ENCODE measurements around the gene TBC1D2B.
"Not testable (repeated sequence)": the region's sequence is repeated elsewhere in the genome, so short reads cannot be mapped to it uniquely, and the experiment has no call there.

TBC1D2B gene

DNA sequence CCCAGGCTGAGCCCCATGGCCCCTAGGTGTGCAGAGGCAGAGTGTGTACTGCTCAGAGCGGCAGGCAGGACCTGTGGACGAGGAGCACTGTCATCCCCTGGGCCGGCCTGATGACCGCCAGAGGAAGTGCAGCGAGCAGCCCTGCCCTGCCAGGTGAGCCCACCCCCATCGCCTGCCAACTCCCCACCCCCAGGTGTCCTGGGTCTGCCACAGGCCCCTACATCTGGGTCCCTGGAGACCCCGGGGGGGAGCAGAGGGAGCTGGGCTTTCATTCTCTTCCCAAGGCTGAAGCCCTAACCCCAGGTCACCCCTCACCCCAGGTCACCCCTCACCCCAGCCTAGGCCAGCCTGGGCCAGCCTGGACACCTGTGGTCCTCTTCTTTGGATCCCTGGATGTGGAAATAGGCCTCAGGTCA, 93.1 kb downstream of the TBC1D2B start:
- no peak for DNase-seq

DNA sequence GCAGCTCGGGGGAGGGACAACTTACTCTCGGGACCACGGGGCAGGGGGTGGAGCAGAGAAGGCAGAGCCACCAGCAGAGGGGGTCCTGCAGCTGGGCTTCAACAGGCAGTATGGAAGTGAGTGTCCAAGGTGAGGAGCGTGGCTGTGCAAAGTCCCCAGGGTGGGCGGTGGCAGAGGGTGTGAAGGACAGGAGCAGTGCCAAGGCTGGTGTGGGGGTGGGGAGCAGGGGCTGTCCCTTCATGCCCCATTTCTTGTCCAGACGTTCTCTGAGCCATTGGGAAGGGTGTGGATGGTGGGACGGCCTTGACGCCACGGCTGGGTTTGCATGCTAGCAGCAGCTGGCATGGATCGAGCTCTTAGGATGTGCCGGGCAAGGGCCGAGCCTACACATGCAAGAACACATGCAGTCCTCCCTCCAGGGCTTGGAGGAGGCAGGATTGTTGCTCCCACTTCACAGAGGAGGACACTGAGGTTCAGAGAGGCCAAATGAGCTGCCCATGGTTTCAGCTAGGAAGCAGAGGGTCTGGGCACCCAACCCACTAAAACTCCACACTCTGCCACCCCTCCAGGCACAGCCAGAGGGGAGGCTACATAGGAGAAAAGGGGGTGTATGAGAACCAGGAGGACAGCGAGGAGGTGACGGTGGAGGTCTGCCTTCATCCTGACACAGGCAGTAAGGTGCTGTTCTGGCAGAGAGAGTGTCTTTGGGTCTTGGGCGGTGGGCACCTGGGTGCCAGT, 93.6 kb downstream of the TBC1D2B start:
- no peak for DNase-seq

DNA sequence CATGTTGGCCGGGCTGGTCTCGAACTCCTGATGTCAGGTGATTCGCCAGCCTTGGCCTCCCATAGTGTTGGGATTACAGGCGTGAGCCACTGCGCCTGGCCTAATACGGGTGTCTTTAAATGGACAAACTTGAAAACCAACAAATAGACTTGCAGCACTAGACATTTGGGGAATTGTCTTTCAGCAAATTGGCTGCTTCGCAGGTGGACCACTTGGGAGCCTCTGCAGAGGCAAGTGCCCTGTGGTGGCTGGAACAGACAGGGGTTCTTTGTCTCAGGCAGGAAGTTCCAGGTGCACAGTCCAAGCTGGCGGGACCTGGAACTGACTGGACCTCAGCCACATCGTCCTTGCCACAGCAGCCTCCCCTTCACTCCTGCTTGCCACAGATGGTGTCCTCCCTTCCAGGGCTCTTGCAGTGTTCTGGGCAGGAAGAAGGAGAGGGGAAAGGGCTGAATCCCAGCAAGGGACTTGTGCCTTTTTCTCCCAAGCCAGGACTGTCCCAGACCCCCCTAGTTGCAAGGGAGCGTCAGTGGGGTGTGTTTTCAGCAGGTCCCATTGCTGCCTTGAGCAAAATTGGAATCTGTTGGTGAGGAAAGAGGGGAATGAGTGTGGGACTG, 94.3 kb downstream of the TBC1D2B start:
- no peak for DNase-seq

DNA sequence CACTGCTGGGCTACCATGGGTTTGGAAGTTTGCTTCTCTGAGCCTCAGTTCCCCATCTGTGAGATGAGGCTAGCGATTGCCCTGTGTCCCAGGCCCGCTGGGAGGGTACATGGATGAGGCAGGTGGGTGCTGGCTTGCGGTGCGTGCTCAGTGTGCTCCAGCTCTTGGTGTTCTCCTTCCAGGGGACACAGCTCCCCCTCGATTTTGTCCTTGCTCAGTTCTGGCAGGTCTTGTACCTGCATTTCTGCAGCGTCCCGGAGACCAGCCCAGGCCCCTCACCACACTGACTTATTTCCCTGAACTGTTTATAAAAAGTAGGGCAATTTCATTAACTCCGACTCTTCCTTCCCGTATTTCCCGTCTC, 95.4 kb downstream of the TBC1D2B start:
- DNase-seq: no peak

DNA sequence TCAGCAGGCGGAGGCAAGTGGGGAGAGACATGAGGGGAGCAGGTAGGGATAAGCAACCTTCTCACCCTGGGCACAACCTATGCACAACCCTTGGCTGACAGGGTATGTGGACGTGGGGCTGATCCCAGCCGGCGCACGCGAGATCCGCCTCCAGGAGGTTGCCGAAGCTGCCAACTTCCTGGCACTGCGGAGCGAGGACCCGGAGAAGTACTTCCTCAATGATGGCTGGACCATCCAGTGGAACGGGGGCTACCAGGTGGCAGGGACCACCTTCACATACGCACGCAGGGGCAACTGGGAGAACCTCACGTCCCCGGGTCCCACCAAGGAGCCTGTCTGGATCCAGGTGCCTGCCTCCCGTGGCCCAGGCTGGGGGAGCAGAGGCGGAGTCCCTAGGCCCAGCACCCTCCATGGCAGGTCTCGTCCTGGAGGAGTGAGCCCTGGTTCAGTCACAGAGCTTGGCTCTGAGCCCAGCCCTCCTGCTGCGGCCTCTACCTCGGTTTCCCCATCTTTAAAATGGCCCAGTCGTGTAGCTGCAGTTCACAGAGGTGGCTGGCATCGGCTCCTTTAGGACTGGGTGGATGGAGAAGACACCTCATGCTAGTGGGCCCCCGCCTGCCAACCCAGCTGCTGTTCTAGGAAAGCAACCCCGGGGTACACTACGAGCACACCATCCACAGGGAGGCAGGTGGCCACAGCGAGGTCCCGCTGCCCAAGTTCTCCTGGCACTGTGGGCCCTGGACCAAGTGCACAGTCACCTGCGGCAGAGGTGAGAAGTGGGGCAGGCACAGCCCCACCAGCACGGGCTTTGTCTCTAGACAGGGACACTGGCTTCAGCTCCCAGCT, 96.0 kb downstream of the TBC1D2B start:
- no peak for DNase-seq

DNA sequence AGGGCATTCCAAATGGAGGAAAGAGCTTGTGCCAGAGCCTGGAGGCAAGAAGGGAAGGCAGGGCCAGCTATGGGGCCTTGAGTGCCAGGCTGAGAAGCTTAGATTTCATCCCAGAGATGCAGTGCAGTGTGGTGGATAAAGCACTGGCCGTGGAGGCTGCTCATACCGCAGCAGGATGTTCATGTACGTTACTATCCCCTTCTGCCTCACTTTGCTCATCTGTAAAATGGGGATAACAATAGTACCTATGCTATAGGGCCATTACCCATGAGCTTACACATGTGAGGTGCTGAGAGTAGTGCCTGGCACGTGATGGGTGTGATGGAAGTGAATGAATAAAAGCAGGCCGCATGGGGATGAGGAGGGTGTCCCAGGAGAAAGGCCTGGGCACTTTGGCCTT, 96.8 kb downstream of the TBC1D2B start:
- not testable (repeated sequence) for DNase-seq

DNA sequence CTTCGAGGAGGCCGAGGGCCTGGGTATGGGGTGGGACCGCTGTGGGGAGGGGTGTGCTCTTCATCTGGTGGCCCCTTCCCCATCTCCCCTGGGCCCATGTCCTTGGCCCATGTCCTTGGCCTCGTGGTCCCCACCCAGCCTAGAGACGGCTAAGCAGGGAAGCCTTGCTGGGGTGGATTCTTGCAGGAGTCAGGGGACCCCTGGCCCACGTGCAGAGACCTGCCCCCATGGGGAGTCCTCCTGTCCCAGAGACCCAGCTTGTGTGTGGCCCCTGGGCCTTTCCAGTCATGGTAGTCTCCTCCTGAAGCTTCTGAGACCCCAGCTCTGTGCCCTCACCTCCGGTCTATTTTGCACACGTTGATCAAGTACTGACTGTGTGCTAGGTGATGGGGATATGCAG, 97.4 kb downstream of the TBC1D2B start:
- DNase-seq: no peak

DNA sequence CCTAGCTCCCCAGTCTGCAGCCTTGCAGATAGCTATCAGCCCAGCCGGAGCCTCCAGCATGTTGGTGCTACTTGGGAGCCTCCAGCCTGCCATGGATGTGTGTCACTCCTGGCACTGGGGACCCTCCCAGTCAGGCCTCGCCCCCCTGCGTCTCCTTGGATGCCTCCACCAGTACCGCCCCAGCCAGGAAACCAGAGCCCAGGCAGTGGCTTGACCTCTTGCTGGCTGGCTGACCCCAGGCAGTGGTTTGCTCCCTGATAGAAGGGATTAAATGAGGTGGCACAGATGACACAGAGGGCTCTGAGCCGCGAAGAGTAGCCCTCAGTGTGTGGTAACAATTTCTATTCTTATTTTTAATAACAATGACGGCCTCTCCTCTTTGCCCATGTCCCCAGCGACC, 98.4 kb downstream of the TBC1D2B start:
- DNase-seq: not testable (repeated sequence)

DNA sequence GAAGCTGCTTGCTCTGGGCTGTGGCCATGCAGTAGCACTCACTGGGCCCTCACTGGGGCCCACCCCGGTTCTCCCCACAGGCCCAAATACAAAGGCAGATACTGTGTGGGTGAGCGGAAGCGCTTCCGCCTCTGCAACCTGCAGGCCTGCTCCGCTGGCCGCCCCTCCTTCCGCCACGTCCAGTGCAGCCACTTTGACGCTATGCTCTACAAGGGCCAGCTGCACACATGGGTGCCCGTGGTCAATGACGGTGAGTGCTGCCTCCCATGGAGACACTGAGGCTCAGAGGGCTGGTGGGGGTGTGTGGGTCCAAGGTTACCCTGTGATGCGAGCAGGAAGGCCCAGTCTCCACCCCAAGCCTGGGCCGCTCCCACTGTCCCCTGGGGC, 98.8 kb downstream of the TBC1D2B start:
- not testable (repeated sequence) for DNase-seq

DNA sequence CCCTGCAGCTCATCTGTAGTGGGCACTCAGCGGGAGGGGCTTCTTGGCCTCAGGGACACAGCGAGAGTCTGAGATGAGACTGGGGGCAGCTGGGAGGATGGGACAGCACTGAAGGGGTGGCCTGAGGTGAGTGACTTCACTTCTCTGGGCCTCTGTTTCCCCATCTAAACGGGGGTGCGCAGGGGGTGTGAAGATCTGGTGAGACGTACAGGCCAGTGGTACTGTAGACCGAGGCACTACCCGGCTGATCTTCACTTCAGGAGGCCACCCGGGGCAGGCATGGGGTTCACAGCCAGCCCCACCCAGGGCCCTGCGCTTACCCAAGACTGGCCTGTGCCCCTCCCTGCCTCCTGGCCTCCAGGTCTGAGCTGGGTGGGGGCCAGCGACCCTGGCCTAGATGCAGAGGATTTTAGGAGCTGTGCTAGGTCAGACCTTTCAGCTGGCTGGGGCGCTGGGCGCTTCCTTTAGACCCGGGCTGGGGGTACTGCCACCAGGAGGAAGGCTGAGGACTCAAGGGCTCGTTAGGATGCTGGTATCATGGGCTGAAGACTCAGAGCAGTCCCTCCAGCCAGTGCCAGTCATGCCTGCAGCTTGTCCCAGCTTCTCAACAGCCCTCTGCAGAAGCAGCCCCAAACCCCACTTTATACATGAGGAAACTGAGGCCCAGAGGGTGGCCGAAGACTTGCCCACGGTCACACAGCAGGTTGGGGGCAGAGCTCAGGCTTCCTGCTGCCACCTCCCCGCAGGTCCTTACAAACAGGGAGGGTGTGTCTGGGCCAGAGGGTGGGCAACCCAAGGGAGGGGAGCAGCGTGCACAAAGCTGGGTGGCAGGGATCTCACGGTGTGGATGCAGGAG, 99.4 kb downstream of the TBC1D2B start:
- DNase-seq: not testable (repeated sequence)

DNA sequence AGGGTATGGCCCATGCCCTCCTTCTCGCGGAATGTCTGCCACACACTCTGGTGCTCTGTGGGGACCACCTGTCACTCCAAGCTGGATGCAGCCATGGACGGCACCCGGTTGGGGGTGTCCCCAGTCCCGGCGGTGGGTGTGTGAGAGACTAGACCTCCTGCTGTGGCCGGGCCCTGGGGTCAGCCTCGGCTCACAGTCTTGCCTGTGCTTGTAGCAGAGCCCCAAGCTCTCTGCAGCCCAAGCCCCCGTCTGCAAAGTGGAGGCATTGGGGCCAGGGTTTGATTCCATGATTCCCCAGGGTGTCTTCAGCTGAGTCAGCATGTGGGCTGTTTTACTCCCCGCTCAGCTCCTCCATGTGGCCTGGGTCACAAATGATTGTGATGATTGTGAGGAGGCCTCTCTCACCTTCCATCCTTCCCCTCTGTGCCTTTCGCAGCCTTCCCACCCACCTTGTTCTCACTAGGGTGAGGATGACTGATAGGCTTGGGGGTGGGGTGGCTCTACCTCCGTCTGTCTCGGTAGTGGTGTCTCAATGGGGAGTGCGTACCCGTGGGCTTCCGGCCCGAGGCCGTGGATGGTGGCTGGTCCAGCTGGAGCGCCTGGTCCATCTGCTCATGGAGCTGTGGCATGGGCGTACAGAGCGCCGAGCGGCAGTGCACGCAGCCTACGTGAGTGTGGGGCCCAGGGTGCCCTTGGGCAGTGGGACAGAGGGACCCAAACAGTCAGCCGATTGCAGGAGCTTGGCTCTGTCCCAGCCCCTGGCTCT, 100.6 kb downstream of the TBC1D2B start:
- not testable (repeated sequence) for DNase-seq

DNA sequence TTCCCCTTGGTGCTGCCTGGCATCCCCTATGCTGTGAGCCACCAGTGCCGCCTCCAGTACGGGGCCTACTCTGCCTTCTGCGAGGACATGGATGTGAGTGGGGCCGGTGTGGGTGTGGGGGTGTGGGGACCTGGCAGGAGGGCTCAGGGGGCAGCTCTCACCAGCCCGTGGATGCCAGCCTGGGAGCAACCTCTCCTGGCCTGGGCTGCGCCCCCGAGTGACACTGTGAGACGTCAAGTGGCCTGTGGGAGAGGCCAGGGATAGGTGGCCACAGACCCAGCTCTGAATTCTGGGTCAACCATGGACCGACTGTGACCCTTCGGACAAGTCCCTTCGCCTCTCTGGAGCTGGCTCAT, 101.4 kb downstream of the TBC1D2B start:
- DNase-seq: not testable (repeated sequence)

DNA sequence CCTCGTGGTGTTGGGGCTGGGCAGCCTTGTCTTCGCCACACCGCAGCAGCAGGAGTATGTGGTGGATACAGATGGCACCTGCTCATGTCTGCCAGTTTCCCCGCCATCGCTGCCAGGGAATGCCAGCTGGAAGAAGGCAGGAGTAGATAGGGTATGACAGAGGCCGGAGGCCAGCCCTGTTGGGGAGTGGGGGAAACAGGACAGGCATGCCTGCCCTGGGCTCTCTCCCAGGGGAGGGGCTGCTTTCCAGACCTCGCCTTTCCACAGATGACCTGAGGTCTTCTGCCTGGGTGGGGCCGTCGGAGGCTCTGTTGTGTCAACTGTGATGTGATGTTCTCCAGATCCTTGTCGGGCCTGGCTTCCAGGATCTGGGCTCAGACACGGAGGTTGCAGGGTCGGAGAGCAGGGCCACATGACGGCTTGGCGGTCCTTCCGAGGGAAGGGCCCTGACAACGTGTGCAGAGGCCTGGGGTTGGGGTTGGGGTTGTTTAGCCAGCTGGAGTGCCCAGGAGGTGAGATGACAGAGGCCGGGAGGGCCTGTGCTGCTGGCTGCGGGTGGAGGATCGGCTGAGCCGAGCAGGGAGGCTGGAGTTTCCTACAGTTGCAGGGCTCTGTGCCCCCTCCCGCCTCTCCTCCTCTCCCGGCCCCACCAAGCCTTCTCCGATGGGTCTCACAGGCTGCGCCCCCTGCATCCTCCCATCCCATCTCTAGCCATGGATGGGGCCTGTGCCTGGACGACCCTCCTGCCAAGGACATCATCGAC, 102.0 kb downstream of the TBC1D2B start:
- DNase-seq: no peak

DNA sequence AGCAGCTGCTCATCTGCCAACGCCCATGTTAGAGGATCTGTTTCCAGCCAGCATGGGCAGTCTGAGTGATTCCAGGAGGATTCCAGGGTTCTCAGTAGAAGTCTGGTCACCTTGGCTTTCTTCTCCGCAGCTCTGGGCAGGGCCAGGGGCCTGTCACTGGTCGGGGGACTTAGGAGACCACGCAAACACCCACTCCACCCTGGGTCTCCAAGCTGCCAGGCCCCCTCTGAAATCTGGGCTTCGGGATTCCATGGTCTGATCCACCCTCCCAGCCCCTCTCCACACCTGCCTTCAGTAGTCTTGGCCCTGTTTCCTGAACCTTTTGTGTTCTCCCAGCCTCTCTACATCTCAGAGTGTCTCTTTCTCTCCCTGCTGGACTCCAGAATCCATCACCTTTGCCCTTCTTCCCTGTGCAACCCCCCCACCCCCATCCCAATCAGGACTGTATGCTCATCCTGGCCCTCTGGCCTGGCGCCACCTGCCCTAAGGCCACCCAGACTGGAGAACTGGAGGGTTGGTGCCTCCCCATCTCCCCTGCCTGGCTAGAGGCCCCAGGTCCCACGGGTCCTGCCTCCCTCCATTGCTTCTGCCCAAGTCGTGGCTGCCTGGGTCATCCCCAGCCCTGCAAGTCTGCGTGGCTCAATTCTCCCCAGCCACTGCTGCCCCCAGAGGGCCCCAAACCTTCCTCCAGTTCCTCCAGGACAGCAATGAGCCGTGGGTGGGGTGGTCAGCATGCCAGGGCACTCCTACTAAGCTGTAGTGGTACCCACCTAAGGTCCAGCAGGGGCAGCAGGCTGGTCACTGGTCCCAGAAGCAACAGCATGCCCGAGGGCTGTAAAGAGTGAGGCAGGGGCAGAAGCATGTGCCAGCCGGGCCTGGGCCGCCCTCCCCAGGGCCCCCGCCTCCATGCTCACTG, 102.8 kb downstream of the TBC1D2B start:
- no peak for DNase-seq

DNA sequence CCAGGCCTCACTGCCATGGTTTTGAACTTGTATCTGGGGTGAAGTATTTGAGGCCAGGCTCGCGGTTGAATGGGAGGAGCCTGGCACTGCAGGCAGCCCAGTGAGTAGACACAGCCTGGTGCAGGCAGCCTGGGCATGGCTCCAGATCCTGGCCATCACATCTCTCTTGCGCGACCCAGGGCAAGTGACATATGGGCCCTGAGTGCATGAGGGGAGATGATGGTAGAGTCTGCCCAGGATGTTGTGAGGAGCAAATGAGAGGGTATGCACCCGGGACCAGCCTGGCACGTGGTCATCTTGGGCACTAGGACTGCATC, 103.5 kb downstream of the TBC1D2B start:
- no peak for DNase-seq

DNA sequence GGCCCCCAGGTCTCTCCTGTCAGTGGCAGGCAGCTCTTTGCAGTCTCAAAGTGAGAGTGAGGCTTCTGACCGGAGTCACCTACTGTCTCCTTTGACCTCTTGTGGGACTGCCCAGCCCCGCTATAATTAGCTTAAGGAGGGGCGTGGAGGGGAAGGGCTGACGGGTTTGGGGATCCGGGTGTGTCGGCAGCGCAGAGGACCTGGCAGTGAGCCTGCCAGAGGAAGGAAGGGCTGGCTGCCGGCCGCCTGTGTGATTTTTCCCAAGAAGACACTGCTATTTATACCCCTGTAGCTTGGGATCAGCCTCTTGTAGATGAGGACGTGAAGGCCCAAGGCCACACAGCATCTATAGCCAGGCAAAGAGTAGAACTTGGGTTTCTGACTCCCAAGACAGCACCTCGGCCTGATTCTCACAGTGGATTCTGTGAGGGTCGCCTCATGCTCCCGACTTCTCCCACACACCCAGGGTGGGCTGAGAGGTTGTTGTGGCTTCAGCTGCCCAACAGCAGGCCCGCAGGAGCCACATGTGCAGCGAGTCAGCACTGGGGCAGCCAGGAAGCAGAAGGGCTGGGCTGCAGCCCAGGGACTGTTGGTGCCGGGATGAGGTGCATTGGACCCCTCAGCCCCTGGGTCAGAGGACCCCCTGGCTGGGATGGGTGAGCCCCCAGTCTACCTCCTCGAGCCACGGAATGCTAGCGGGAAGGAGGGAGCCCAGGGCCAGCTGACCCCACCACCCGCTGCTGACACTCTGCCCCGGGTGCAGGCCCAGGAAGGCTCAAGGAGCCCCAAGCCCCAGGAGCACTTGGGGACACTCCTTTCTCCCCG, 104.0 kb downstream of the TBC1D2B start:
- DNase-seq: not testable (repeated sequence)

DNA sequence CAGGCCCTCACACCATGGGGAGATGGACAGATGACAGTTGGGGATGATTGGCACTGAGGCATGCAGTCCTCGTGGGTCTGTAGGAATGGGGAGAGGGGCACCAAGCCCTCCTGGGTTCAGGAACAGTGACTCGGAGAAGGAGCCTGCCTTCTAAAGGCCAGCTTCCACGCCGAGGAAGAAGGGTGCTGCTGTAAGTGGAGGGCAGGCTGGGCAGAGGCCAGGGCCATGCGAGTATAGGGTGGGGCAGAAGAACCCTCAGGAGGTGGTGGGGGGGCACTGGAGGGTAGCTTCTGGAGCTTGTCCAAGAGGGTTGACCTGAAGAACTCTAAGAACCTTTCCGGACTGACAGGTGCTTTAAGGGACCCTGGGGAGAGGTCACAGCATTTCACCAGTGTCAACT, 104.8 kb downstream of the TBC1D2B start:
- DNase-seq: not testable (repeated sequence)

DNA sequence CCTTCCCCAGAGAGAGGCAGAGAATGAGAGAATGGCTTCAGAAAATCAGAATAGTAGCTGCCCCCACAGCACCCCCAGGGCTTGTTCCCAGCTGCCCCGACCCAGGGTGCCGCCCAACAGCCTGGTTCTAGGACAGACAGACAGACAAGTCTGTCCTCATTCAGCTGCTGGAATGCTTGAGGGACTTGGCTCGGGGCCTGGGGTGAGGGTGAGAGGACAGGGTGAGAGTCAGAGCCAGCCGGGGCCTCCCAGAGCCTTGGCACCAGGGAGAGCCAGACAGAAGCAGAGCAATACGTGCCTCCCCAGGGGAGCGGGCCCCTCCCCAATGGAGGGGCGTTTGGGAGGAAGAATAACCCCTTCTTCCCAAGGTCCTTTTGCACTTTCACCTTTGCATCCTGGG, 105.6 kb downstream of the TBC1D2B start:
- not testable (repeated sequence) for DNase-seq

DNA sequence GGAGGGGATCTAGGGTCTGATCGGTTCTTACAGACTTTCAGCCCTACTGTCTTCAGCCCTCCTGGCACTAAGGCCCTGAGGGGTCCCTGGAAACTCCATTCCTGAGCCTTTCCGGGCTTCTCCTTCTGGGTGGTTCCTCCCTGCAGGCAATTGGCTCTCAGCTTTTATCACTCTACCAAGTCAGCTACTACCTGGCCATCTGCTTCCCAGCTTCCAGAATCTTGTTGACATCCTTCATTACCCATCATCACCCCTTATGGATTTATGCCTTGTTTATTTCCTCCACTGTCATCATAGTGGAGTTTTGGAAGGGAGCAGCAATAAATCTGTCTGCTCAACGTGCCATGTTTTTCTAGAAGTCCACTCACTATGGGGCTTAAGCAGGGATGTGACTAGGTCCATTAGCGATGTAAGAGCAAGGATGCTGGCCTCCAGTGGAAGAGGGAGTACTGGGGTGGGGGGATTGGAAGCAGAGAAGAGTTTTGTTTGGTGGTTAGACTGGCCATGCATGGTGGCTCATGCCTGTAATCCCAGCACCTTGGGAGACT, 106.6 kb downstream of the TBC1D2B start:
- DNase-seq: not testable (repeated sequence)
